ENCODE measurements around the gene ST6GALNAC6. TPM values are rescaled to one million over a fixed set of nuclear protein-coding genes. Genes with fewer than 3 reads are reported as not detected.

The ST6GALNAC6 gene
- total and polyA plus RNA-seq, 10 donors, result 29.0 to 118 (median 71.6) TPM

DNA sequence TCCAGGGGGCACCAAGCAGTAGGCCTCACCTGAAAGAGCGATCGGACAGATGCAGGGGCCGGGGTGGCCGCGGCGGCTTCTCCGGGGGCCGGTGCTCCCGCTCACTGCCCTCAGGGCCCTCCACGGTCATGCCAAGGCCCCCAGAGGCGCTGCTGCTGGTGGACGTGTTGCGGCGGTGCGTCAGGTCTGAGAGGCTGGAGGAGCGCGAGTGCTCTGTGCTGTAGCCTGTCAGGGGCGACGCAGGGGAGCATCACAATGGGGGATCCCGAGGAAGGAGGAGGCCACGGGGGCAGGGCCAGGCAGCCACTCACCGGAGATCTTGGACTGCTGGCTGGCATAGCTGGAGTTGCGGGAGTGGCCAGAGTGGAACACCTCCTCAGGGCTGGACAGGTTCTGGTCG is 45.9 kb upstream of the ST6GALNAC6 start:
- peak in 1 of 3 donors; percentile 42 for TF ChIP-seq POLR2AphosphoS5 (IDR thresholded peaks at IDR 0.05)
- TF ChIP-seq, protein P1, sequence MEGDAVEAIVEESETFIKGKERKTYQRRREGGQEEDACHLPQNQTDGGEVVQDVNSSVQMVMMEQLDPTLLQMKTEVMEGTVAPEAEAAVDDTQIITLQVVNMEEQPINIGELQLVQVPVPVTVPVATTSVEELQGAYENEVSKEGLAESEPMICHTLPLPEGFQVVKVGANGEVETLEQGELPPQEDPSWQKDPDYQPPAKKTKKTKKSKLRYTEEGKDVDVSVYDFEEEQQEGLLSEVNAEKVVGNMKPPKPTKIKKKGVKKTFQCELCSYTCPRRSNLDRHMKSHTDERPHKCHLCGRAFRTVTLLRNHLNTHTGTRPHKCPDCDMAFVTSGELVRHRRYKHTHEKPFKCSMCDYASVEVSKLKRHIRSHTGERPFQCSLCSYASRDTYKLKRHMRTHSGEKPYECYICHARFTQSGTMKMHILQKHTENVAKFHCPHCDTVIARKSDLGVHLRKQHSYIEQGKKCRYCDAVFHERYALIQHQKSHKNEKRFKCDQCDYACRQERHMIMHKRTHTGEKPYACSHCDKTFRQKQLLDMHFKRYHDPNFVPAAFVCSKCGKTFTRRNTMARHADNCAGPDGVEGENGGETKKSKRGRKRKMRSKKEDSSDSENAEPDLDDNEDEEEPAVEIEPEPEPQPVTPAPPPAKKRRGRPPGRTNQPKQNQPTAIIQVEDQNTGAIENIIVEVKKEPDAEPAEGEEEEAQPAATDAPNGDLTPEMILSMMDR (IDR thresholded peaks at IDR 0.05 in 8 of 11, conservative IDR thresholded peaks at IDR 0.05 in 3 of 11), result no peak
- intact Hi-C loops (cut with DNase I; ENCODE audit: low total_unique reads), result no loop called here
- no peak overlapping the region for H3K27ac ChIP-seq
- H3K27me3 ChIP-seq (replicated peaks in 1 of 7), result no peaks in the 10 kb centered on the region
- H3K4me1 ChIP-seq, result peaks cover 7 to 71% (median 27%) of the 10 kb centered on the region in 6 donors
- no peak overlapping the region for H3K4me3 ChIP-seq
- DNase-seq, result no peak
- H3K9me3 ChIP-seq, result no peaks in the 10 kb centered on the region
- H3K36me3 ChIP-seq, result peaks cover 0 to 95% (median 48%) of the 10 kb centered on the region in 6 donors
- WGBS, 5 donors, result 82 to 96% (median 94%) methylated on average over 14 to 24 of the region's 24 CpGs

GRCh38 chr9:127944586-127945218 is 45.3 kb upstream of the ST6GALNAC6 start:
- DNase-seq, result no peak
- intact Hi-C loops (cut with DNase I; ENCODE audit: low total_unique reads), result no loop called here
- TF ChIP-seq POLR2A (IDR thresholded peaks at IDR 0.05) (no peak), POLR2AphosphoS5 (IDR thresholded peaks at IDR 0.05) (peak in 2 of 3 donors; percentile 18 to 54)
- TF ChIP-seq, protein P1 (IDR thresholded peaks at IDR 0.05 in 8 of 11, conservative IDR thresholded peaks at IDR 0.05 in 3 of 11), result no peak
- peaks cover 0 to 95% (median 48%) of the 10 kb centered on the region in 6 donors for H3K36me3 ChIP-seq
- H3K4me1 ChIP-seq, result peaks cover 7 to 65% (median 25%) of the 10 kb centered on the region in 6 donors
- H3K27ac ChIP-seq, result peak overlapping the region in 1 of 8 donors; percentile 29
- no peaks in the 10 kb centered on the region for H3K9me3 ChIP-seq
- no peak overlapping the region for H3K4me3 ChIP-seq
- H3K27me3 ChIP-seq (replicated peaks in 1 of 7), result no peaks in the 10 kb centered on the region
- 91 to 96% (median 94%) methylated on average over 25 to 38 of the region's 38 CpGs for WGBS, 5 donors

- intact Hi-C loops (cut with DNase I; ENCODE audit: low total_unique reads), result loop anchor here (2.0 kb wide), 1 partner anchor 91 kb away; no protein-coding TSS in a partner anchor
- 27 to 36% (median 34%) methylated on average over 8 to 13 of the region's 13 CpGs for WGBS, 5 donors
- Histone ChIP-seq H3K27ac (peak overlapping the region in 4 of 8 donors; percentile 7 to 48 (median 30)), H3K9me3 (no peaks in the 10 kb centered on the region), H3K4me1 (peaks cover 7 to 56% (median 25%) of the 10 kb centered on the region in 6 donors), H3K36me3 (peaks cover 0 to 88% (median 48%) of the 10 kb centered on the region in 6 donors), H3K4me3 (no peak overlapping the region), H3K27me3 (replicated peaks in 1 of 7) (no peaks in the 10 kb centered on the region)
- TF ChIP-seq POLR2AphosphoS5 (IDR thresholded peaks at IDR 0.05) (peak; percentile 56 to 79 (median 67)), POLR2A (IDR thresholded peaks at IDR 0.05) (no peak)
- TF ChIP-seq, protein P1 (IDR thresholded peaks at IDR 0.05 in 8 of 11, conservative IDR thresholded peaks at IDR 0.05 in 3 of 11), result peak; percentile 88 to 94 (median 92)
- peak; percentile 93 for DNase-seq
Measured at GRCh38 chr9:127943731-127944144, 44.3 kb upstream of the ST6GALNAC6 start.

GRCh38 chr9:127943011-127943662 is 43.7 kb upstream of the ST6GALNAC6 start:
- Histone ChIP-seq H3K4me3 (no peak overlapping the region), H3K36me3 (peaks cover 0 to 82% (median 45%) of the 10 kb centered on the region in 6 donors), H3K27ac (peak overlapping the region in 4 of 8 donors; percentile 7 to 48 (median 30)), H3K9me3 (no peaks in the 10 kb centered on the region), H3K4me1 (peaks cover 8 to 56% (median 28%) of the 10 kb centered on the region in 6 donors), H3K27me3 (replicated peaks in 1 of 7) (no peaks in the 10 kb centered on the region)
- WGBS, 5 donors, result 56 to 74% (median 63%) methylated on average over 12 to 14 of the region's 14 CpGs
- intact Hi-C loops (cut with DNase I; ENCODE audit: low total_unique reads), result loop anchor here (2.0 kb wide), 1 partner anchor 92 kb away; no protein-coding TSS in a partner anchor
- TF ChIP-seq POLR2A (IDR thresholded peaks at IDR 0.05), result no peak
- TF ChIP-seq, protein P1 (IDR thresholded peaks at IDR 0.05 in 8 of 11, conservative IDR thresholded peaks at IDR 0.05 in 3 of 11), result peak in 2 of 11 experiments; percentile 1 to 4
- no peak for TF ChIP-seq POLR2AphosphoS5 (IDR thresholded peaks at IDR 0.05)
- DNase-seq, result no peak

Measured in spleen (tissue), 11 donors.